Muscle layer of colon (tissue), 2 donors: Measurements from ENCODE around the gene NFATC4.
"Not testable (repeated sequence)": the region's sequence is repeated elsewhere in the genome, so short reads cannot be mapped to it uniquely, and the experiment has no call there.

Experiments
- H3K27ac ChIP-seq: one replicate; pipeline ENCODE4 v1.7.0; 2013; ENCODE audit warnings: low read depth, mild to moderate bottlenecking, low read length, moderate library complexity
- H3K27me3 ChIP-seq, 2 donors: one replicate each; pipeline ENCODE4 v1.7.0; 2013; ENCODE audit warnings: low read length in 2 of 2, mild to moderate bottlenecking in 2 of 2; ENCODE audit not compliant: insufficient read depth in 2 of 2, control insufficient read depth in 1 of 2
- H3K36me3 ChIP-seq: one replicate; pipeline ENCODE4 v1.7.0; 2013; ENCODE audit warnings: mild to moderate bottlenecking, low read length; ENCODE audit not compliant: insufficient read depth
- H3K4me1 ChIP-seq: one replicate; pipeline ENCODE4 v1.7.0; 2013; ENCODE audit warnings: mild to moderate bottlenecking, low read length; ENCODE audit not compliant: insufficient read depth
- H3K4me3 ChIP-seq, 2 donors: one replicate each; pipeline ENCODE4 v1.7.0; 2013; ENCODE audit warnings: low read length in 2 of 2, low read depth in 1 of 2, mild to moderate bottlenecking in 1 of 2, moderate library complexity in 1 of 2
- H3K9ac ChIP-seq: one replicate; pipeline ENCODE4 v1.7.0; 2013; ENCODE audit warnings: low read length
- H3K9me3 ChIP-seq: one replicate; pipeline ENCODE4 v1.7.0; 2013; ENCODE audit warnings: mild to moderate bottlenecking, low read length
- donor health status: abdominal sarcoma.
- donor health status: Adenocarcinoma of cecum.

The NFATC4 gene

DNA sequence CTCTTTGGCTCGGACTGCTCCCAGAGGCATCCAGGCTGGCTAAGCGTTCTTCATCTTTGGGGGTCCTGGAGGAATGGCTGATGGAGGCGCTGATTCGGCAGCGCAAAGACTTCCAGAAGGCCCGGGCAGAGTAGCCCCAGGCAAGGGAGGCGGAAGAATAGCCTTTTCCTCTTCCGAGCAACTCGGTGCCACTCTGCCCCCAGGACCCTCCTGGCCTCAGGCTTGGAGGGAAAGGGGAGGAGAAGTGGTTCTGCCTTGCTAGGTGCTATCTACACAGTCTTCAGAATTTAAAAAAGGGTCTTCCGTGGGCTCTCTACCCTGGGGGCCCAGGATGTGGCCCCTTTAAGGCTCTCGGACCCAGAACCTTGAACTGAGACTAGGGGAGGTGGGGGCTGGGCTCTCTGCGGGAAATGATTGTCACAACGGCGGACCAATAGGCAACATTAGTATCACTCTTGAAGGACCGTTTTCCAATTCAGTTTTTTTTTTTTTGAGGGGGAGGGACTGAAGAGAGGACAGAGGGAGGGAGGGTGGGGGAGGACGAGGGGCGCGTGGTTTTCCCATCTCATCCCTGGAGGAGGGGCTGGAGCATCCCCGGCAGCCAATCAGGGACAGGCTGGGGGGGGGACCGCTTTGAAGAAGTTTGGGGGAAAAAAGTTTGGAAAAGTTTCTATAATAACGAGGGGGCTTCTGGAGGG lies at the start of gene NFATC4:
Gene NFATC4 (plus strand): TSS at position 671 of the 698 bp plus-strand sequence. CDS start 157 bp downstream, outside the sequence.
- H3K36me3 ChIP-seq, result no peaks in the 10 kb centered on the region
- H3K4me3 ChIP-seq, result peak within 1 kb of the TSS; percentile 84 to 100
- peaks cover 24% of the 10 kb centered on the region for H3K4me1 ChIP-seq
- no peaks in the 10 kb centered on the region for H3K9me3 ChIP-seq
- peak within 1 kb of the TSS; percentile 95 for H3K9ac ChIP-seq
- H3K27me3 ChIP-seq, result no peaks in the 10 kb centered on the region
- H3K27ac ChIP-seq, result peak within 1 kb of the TSS; percentile 99

- peaks cover 7% of the 10 kb centered on the region for H3K4me1 ChIP-seq
- H3K9ac ChIP-seq, result no peak overlapping the region
- no peaks in the 10 kb centered on the region for H3K36me3 ChIP-seq
- H3K9me3 ChIP-seq, result no peaks in the 10 kb centered on the region
- H3K27ac ChIP-seq, result no peak overlapping the region
- H3K4me3 ChIP-seq, result no peak overlapping the region
- peaks cover 11 to 27% of the 10 kb centered on the region in 2 donors for H3K27me3 ChIP-seq
Measured at GRCh38 chr14:24321212-24321975, 46.6 kb upstream of the NFATC4 start.

DNA sequence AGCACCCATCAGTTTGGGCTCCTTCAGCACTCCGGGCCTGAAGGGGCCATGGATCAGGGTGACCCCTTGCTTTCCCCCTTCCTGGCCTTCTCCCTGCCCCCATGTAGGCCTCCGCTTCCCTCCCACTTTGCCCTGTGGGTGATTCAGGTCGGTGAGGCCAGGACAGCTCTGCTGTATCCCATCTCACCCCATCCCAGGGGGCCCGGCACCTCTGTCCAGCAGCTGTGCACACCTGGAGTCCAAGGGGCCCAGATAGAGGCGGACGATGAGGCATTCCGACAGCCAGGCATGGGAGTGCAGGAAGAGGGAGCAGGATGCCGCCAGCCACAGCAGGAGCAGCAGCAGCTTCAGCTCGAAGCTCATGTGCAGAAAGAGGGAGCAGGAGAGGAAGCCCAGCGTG lies 45.3 kb upstream of the NFATC4 start:
- H3K27me3 ChIP-seq, result peaks cover 7 to 14% of the 10 kb centered on the region in 2 donors
- H3K36me3 ChIP-seq, result no peaks in the 10 kb centered on the region
- H3K9ac ChIP-seq, result no peak overlapping the region
- no peaks in the 10 kb centered on the region for H3K4me1 ChIP-seq
- no peak overlapping the region for H3K4me3 ChIP-seq
- H3K9me3 ChIP-seq, result no peaks in the 10 kb centered on the region
- H3K27ac ChIP-seq, result no peak overlapping the region

- H3K27me3 ChIP-seq, result peaks cover 7 to 14% of the 10 kb centered on the region in 2 donors
- H3K36me3 ChIP-seq, result no peaks in the 10 kb centered on the region
- H3K4me3 ChIP-seq, result no peak overlapping the region
- H3K4me1 ChIP-seq, result no peaks in the 10 kb centered on the region
- no peak overlapping the region for H3K27ac ChIP-seq
- H3K9me3 ChIP-seq, result no peaks in the 10 kb centered on the region
- H3K9ac ChIP-seq, result no peak overlapping the region
Measured at GRCh38 chr14:24323341-24323740, 44.6 kb upstream of the NFATC4 start.

GRCh38 chr14:24324024-24324423 lies 44.0 kb upstream of the NFATC4 start:
- Histone ChIP-seq H3K36me3 (no peaks in the 10 kb centered on the region), H3K9ac (no peak overlapping the region), H3K27me3 (peaks cover 4 to 7% of the 10 kb centered on the region in 2 donors), H3K9me3 (no peaks in the 10 kb centered on the region), H3K4me1 (no peaks in the 10 kb centered on the region), H3K4me3 (no peak overlapping the region), H3K27ac (no peak overlapping the region)

DNA sequence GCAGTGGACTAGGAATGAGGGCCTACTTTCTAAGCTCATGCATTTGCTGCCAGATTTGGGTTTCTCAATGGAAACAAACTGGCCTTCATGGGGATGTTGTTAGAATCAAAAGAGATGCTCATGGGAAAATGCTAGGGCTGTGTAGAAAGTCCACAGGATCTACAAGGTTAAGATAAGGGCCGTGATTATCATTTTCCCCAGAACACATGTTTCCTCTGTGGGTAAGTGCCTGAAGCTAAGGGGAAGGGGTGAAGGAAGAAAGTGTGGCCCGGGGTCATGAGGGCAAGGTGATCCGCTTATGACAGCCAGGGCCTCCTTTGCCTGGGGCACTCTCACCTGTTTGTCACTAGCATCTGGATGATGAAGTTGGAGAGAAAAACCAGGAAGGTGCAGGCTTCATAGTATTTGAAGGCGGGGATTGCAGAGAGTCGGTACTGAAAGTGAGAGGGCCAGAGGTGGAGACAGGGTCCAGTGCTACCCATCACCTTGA lies 42.9 kb upstream of the NFATC4 start:
- Histone ChIP-seq H3K36me3 (no peaks in the 10 kb centered on the region), H3K4me1 (no peaks in the 10 kb centered on the region), H3K4me3 (no peak overlapping the region), H3K27me3 (no peaks in the 10 kb centered on the region), H3K9me3 (no peaks in the 10 kb centered on the region), H3K27ac (no peak overlapping the region), H3K9ac (no peak overlapping the region)

DNA sequence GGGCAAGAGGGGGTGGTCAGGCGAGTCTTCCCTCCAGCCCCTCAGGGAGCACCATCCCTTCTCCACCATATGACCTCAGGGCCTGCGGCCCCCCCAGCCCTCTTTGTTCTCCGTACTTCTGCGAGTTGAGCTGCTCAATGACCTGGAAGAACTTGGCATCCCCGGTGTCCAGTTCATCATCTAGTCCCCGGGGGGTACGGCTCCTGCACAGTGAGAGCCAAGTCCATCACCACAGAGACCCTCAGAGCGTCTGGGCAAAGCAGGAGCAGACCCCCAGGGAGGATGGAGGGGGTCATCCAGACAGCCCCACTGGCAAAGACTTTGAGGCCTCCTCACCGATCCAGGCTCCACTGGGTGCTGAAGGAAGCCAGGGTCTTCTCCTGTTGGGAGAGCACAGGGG lies 42.0 kb upstream of the NFATC4 start:
- Histone ChIP-seq H3K4me3 (no peak overlapping the region), H3K9ac (no peak overlapping the region), H3K27ac (no peak overlapping the region), H3K36me3 (no peaks in the 10 kb centered on the region), H3K4me1 (no peaks in the 10 kb centered on the region), H3K27me3 (no peaks in the 10 kb centered on the region), H3K9me3 (no peaks in the 10 kb centered on the region)

DNA sequence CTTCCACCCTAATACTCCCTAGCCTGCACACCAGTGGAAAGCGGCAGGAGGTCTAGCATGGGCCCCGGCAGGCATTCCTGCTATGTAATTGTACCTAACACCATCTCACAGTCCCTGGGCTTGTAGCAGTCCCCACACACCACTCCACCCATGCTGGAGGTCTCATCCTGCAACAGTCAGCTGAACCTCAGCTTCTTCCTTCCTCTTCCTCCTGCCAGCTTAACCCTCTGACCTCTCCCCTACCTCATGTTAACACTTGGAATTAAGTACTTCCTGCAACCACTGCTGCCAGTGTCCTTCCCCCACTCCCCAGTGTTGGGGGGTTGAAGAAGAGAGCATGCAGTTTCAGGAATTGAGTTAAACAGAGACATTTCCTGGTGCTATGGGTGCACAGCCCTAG lies 40.7 kb upstream of the NFATC4 start:
- no peak overlapping the region for H3K9ac ChIP-seq
- H3K27ac ChIP-seq, result no peak overlapping the region

GRCh38 chr14:24327914-24328313 lies 40.1 kb upstream of the NFATC4 start:
- H3K27me3 ChIP-seq, H3K9ac ChIP-seq, H3K4me3 ChIP-seq, H3K9me3 ChIP-seq, H3K27ac ChIP-seq, H3K36me3 ChIP-seq: not testable (repeated sequence)
- H3K4me1 ChIP-seq, result peaks cover 10% of the 10 kb centered on the region

More for the DNA sequence above, 40.7 kb upstream of the NFATC4 start:
- peaks cover 1% of the 10 kb centered on the region in 2 donors for H3K27me3 ChIP-seq
- no peak overlapping the region for H3K4me3 ChIP-seq
- peaks cover 4% of the 10 kb centered on the region for H3K4me1 ChIP-seq
- no peaks in the 10 kb centered on the region for H3K36me3 ChIP-seq
- no peaks in the 10 kb centered on the region for H3K9me3 ChIP-seq

- Histone ChIP-seq H3K27me3 (peaks cover 14 to 17% of the 10 kb centered on the region in 2 donors), H3K9ac (no peak overlapping the region), H3K36me3 (no peaks in the 10 kb centered on the region), H3K27ac (no peak overlapping the region), H3K9me3 (no peaks in the 10 kb centered on the region), H3K4me3 (no peak overlapping the region), H3K4me1 (peaks cover 20% of the 10 kb centered on the region)
Measured at GRCh38 chr14:24329073-24329663, 38.8 kb upstream of the NFATC4 start.

DNA sequence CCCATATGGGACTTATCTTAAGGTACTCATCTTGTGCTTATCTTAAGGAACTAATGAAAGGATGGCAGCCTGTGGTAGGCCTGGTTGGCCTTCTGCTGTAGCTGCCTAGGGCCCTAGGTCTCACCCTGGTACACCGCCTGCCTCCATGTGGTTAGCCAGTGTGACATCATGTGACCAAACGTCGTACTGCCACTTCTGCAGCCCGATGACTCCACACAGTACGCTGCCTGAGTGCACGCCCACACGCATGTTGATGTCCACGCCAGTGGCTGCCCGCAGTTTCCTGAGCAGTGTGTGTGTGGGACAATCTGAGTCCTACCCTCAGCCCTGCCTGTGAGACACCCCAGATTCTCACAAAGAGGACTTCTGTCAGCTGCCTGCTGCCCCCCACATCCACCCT lies 38.2 kb upstream of the NFATC4 start:
- Histone ChIP-seq H3K27me3 (peaks cover 19 to 22% of the 10 kb centered on the region in 2 donors), H3K9me3 (no peaks in the 10 kb centered on the region), H3K4me3 (no peak overlapping the region), H3K9ac (no peak overlapping the region), H3K27ac (no peak overlapping the region), H3K36me3 (no peaks in the 10 kb centered on the region), H3K4me1 (peaks cover 24% of the 10 kb centered on the region)
